ENCODE measurements around the gene STK17B.

STK17B gene

DNA sequence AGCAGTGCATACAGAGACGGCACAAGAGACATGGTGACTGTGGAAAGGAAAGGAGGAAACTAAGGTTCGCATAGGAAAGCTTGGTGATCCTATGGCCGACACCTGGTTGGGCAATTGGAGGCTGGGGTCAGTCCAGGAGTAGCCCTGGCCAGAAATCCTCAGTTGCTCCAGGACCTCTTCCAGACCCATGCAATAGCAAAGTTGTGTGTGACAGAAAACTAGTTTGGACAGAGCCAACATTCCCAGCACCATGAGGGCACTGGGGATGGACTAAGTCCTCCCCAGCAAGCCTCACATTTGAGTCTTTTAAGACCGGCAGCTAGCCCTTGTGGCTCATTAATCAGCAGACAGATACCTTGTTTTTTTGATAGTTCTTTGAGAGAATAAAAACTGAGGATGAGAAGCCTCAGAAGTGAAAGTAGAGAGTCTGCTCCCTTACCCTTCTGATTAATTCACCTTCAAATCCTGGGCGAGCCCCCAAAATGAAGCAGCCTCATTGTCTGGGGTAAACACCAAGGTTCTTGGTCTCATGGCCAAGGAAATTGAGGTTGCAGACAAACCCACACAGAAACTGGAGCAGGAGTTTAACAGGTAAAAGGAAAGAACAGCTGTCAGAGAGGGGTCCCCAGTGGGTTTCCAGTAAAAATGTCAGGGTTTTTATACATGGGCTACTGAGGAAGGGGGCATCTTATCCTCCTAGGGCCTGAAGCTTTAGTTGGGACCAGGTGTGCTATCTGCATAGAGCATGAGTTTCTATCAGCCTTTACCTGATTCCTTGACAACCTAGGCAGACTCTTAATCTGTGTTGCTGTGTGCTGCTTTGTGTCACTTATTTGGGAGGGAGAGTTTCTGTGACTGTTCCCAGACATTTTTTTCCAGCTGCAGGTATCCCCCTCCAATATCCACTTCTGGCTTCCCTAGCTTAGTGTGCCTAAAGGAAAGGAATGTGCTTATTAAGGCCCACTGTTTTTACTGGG, 39.1 kb downstream of the STK17B start:
- TF ChIP-seq, protein P1, sequence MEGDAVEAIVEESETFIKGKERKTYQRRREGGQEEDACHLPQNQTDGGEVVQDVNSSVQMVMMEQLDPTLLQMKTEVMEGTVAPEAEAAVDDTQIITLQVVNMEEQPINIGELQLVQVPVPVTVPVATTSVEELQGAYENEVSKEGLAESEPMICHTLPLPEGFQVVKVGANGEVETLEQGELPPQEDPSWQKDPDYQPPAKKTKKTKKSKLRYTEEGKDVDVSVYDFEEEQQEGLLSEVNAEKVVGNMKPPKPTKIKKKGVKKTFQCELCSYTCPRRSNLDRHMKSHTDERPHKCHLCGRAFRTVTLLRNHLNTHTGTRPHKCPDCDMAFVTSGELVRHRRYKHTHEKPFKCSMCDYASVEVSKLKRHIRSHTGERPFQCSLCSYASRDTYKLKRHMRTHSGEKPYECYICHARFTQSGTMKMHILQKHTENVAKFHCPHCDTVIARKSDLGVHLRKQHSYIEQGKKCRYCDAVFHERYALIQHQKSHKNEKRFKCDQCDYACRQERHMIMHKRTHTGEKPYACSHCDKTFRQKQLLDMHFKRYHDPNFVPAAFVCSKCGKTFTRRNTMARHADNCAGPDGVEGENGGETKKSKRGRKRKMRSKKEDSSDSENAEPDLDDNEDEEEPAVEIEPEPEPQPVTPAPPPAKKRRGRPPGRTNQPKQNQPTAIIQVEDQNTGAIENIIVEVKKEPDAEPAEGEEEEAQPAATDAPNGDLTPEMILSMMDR (conservative IDR thresholded peaks at IDR 0.05; ENCODE audit: low read length) = no peak
- H3K4me3 ChIP-seq (ENCODE audit: low read length) = no peak overlapping the region
- DNase-seq (ENCODE audit: low read depth) = no peak

DNA sequence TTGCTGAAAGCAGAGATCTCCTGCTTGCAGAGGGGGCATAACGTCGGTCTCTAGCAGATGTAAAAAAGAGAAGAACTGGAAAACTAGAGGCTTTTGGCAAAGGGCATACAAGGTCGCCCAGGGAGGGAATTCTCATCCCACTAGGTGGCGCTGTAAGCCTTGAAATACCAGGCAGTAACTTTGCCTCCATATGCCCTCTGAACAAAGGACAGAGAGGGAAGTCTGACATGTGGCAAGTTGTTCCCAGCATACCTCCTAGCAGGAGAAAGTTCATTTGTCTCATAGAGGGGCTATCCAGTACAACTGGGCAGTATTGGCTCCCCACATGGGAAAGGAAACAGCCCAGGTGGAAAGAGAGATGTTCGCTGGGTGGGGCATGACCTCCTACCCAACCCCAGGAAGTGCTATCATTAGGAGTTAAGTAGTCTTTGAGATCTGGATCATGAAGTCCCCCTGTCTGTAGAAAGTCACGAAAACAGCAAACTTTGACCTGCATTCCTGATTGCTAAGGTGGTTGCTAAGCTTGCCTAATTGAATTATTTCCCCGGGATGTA, 39.9 kb downstream of the STK17B start:
- TF ChIP-seq, protein P1 (conservative IDR thresholded peaks at IDR 0.05; ENCODE audit: low read length) = peak; percentile 39
- H3K4me3 ChIP-seq (ENCODE audit: low read length) = no peak overlapping the region
- DNase-seq (ENCODE audit: low read depth) = peak; percentile 36

DNA sequence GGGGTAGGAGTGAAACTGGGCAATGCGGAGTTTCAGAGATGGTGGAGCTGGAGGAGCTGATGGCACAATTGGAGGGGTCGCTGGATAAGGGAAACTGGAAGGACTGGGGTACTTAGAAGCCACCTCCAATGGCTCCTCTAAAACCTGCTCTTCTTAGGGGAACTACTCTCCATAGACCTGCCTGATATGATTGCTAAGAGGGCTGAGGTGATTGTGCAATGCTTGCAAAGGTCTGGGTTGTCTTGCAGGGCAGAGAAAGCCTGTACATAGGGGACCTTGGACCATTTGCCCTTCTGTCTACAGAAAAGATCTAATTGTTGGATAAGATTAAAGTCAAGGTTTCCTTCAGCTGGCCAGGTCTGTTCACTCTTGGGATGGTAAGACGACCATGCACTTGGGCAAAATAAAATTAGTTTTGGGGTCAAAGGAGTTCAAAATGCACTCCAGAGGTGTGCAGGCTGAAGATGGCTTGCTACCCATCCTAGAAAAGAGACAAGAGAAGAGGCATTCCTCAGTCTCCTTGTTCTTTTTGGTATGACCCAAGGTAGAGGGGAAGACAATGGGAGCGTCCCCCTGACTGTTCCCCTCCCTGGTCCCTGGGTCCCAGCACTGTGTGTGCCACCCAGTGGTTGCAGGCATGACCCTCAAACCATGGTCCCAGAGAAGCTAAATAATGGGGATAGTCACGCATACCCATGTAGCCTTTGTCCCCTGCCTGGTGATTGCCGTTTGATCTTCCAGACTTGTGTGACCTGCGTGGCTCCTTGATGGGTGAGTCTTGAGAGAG, 41.1 kb downstream of the STK17B start:
- TF ChIP-seq, protein P1 (conservative IDR thresholded peaks at IDR 0.05; ENCODE audit: low read length) = no peak
- DNase-seq (ENCODE audit: low read depth) = no peak
- no peak overlapping the region for H3K4me3 ChIP-seq (ENCODE audit: low read length)

DNA sequence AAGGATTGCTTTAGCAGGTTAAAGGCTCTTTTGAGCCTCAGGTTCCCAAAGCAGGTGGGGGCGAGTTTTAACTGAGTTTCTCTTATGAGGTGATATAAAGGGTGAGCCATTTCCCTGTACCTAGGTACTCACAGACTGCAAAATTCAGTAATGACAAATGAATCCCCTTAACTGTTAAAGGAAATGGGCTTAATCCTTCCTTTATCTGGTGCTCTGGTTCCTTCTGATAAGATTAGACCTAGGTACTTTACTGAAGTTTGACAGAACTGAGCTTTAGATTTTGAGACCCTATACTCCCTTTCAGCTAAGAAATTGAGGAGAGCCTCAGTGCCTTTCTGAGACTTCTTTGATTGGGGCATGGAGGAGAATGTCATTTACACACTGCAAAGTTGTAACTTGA, 42.6 kb downstream of the STK17B start:
- TF ChIP-seq, protein P1 (conservative IDR thresholded peaks at IDR 0.05; ENCODE audit: low read length) = no peak
- no peak for DNase-seq (ENCODE audit: low read depth)

DNA sequence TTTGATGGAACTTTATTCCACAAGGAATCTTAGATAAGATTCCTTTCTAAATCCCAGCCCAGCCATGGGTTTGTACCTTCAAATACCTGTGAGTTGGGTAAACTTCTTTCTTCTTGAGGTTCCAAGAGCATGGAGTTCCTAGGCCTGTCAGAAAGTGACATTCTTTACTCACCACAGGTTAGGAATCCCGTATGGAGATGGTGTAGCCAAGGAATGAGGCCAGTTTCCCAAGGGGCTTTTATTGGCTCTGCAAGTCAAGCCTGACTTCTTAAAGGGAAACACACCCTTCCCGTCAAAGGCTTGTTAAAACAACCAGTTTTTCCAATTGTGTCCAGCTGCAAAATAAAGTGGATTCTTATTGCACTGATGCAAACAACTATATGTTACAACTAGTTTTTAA, 45.8 kb downstream of the STK17B start:
- TF ChIP-seq, protein P1 (conservative IDR thresholded peaks at IDR 0.05; ENCODE audit: low read length) = no peak
- H3K4me3 ChIP-seq (ENCODE audit: low read length) = no peak overlapping the region
- peak; percentile 36 for DNase-seq (ENCODE audit: low read depth)

More for the DNA sequence above, 42.6 kb downstream of the STK17B start:
- no peak overlapping the region for H3K4me3 ChIP-seq (ENCODE audit: low read length)

DNA sequence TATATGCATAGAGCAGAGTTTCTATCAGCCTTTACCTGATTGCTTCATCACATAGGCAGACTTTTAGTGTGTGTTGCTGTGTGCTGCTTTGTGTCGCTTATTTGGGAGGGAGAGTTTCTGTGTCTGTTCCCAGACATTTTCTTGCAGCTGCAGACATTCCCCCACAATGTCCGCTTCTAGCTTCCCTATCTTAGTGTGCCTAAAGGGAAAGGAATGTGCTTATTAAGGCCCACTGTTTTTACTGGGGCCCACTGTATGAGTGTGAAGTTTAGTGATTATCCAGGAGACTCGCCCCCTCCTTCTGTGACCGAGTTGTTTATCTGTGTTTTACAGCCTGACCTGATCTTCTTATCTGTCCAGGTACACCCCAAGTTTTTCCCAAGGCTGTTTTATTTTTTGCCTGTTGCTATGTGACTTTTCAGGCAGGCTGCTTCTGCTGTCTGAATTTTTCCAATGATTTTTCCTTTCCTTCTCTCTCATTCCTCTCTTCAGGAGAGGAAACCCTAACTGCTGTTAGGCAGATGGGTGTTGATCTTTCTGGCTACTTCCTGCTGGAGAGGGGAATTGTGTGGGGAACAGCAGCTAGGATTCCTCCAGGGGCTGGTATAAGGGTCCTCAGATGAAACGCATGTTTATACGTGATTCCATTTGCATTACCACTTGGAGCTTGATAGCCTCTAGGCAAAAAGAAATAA, 47.6 kb downstream of the STK17B start:
- TF ChIP-seq, protein P1 (conservative IDR thresholded peaks at IDR 0.05; ENCODE audit: low read length) = no peak
- peak; percentile 49 for DNase-seq (ENCODE audit: low read depth)

More for the DNA sequence above, 47.6 kb downstream of the STK17B start:
- no peak overlapping the region for H3K4me3 ChIP-seq (ENCODE audit: low read length)
